Nucleus accumbens (tissue), 56 donors: Measurements from ENCODE around the gene OSM.

Source experiments
- DNase-seq, 56 donors: peaks; one replicate each; lab custom pipeline; 2025; lab: John Stamatoyannopoulos, UW

The OSM gene

DNA sequence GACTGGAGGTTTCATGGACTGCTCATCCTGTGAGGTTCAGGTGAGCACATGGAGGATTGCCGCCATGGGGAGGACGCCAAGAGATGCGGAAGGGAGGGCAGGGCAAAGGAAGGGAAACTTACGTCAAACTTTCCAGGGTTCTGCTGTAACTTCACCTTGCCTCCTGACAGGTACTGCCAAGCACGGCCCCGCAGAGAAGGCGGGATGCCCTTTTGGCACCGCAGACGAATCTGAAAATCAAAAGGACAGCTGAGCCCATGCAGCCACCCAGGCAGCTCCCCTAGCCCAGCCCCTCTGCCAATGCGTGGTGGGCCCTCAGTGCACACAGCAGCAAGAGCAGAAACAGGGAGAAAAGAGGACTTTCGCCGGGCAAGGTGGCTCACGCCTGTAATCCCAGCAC, 32.7 kb upstream of the OSM start:
- DNase-seq, result no peak

DNA sequence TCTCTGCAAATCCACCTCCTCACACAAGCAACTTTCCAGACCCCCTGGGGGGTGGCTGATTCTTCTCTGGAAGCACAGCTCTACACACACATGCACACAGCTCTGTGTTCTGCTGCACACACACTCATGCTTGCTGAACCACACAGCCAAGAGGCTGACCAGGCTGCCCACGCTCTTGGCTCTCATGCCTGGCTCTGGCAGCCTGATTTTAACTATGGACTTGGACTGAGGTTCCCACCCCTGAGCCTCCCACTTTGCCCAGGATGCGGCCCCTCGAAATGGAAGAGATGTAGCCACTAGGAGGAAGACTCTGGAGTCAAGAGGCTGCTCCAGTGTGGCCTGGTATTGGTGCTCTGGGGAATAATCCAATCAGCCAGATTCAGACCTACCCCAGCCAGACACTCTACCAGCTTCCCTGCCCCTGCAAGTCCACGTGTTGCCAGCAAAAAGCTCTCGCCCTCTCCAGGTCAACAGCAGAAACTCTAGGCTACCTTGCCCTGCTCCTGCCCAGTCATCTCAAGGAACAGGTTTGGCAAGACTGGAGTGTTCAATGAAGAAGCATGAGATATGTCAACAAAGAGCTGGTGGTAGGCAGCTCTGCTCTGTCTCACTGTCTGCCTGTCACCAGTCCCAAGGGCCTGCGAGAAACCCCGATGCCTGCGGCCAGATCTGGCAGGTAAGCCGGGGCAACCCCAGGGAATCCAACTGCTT, 31.5 kb upstream of the OSM start:
- no peak for DNase-seq

DNA sequence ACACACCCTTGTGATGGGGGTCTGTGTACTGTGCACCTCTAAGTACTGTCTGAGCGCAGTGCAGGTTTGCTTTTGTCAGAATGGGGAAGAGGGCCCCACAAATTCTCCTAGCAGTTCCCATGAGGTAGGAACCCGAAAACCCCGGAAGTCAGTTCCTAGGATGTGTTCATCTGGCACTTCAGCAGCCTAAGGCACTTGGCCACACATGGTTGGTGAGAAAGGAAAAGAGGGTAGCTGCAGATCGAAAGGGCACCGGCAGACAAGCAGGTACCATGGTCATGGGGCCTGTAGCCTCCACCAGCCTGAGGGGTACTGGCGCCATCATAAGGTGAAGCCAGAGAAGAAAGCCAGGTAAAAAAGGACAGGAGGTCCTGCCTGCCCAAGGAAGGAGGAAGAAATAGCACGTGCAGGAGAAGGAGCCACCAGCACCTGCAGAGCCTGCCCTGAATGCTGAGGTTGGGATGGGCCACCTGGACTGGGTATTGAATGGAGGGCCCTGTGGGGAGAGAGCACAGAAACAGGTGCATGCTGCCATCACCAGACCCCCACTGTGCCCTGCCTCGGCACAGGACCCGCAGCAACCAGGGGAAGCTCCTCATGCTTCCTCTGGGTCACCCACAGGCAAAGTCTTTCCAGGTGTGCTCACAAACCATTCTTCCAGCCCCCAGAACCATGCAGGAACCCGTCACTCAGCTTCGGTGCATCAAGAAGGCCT, 30.8 kb upstream of the OSM start:
- no peak for DNase-seq

DNA sequence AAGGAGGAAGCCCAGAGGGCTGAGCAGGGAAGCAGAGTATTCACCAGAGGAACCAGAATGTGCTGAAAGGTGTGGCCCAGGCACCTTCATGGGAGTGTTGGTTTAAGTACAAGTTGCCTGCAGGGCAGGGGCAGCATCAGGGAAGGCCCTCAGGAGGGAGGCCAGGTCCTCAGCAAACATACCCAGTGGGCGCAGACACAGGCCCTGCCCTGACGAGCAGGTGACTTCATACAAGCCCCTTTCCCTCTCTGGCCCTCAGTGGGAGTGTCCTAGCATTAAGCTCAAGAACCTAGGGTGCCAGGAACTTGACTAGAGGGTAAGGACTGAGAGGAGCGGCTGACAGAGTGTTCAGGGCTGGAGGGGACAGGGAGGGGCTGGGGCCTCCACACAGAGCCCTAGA, 30.2 kb upstream of the OSM start:
- no peak for DNase-seq

DNA sequence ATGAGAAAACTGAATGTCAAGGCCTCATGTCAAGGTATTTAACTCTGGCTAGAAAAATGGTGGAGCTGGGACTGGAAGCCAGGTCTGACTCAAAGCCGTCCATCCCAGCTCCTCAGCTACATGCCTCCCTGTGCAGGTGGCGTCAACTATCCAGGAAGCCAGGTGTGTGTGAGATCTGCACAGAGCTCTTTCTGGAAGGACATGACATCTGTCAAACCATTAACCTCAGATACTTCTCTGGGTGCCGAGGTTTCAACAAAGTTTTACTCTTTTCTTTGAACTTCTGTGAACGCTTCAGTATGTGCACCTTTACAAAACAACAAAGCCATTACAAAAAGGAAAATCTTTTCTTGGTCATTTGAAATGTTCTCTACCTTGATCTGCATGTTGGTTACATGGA, 29.7 kb upstream of the OSM start:
- DNase-seq, result no peak

DNA sequence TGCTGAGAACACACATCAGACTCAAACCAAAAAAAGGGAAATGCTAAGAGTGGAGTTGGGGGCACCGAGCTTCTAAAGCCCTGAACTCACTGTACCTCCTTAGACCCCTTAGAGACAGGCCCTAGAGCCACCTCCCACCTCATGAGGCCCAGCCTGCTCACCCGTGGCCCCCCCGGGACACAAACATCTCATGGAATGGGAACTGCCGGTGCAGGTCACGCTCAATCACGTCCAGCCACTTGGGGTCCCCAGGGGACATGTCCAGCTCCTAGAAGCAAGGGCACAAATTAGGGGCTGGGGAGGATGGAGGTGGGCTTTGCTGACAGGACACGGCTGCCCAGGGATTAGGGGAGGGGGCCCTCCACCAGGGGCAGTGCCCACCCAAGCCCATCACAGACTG, 28.9 kb upstream of the OSM start:
- DNase-seq, result no peak

DNA sequence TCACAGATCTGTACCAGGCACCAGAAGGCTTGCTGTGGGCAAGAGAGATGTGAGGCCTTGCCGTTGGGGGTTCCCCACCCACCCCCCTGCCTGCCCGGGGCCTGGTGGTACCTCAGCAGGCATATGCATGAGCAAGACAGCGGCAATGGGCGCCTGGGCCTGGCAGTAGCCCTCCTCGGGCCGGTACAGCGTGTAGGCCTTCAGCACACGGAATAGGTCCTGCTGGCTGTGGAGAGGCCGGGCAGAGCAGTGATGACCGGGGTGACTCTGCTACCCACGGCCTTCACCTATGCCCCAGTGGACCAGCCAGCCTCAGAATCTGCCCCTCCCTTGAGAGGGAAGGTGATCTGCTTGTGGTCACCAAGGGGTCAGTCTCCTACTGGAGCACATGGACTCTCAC, 28.2 kb upstream of the OSM start:
- DNase-seq, result no peak

DNA sequence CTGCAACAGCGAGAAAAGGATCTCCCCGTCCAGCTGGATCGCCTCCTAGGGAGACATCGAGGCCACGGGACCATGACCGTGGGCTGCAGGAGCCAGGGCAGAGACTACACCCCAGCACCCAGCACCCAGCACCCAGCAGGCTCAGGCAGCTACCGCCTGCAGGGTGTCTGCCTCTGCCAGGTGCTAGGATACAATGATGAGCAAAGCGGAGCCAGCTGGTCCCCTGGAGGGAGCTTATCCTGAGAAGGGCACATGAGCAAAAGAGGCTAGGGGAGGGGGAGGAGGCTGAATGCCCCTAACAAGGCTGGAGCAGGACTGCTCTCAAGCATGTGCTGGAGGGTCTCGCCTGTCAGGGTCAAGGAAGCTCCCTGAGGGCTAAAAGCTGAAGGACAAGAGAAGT, 27.4 kb upstream of the OSM start:
- DNase-seq, result no peak

DNA sequence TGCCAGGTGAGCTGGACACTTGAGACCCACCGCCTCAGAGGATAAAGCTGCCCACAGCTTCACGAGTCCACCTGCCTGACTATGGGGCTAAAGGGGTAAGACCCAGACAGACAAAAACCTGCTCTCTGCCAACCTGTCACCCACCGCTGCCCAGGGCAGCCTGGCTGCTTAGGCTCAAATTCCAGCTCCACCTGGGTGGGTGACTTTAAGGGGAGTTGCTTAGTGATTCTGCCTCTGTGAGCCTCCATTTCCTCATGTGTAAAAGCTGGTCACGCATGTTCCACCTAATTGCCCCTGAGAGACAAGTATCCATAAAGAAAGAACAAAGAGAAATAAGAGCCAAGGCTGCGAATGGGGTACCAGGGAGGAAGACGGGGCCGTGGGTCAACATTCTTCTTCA, 26.4 kb upstream of the OSM start:
- no peak for DNase-seq

DNA sequence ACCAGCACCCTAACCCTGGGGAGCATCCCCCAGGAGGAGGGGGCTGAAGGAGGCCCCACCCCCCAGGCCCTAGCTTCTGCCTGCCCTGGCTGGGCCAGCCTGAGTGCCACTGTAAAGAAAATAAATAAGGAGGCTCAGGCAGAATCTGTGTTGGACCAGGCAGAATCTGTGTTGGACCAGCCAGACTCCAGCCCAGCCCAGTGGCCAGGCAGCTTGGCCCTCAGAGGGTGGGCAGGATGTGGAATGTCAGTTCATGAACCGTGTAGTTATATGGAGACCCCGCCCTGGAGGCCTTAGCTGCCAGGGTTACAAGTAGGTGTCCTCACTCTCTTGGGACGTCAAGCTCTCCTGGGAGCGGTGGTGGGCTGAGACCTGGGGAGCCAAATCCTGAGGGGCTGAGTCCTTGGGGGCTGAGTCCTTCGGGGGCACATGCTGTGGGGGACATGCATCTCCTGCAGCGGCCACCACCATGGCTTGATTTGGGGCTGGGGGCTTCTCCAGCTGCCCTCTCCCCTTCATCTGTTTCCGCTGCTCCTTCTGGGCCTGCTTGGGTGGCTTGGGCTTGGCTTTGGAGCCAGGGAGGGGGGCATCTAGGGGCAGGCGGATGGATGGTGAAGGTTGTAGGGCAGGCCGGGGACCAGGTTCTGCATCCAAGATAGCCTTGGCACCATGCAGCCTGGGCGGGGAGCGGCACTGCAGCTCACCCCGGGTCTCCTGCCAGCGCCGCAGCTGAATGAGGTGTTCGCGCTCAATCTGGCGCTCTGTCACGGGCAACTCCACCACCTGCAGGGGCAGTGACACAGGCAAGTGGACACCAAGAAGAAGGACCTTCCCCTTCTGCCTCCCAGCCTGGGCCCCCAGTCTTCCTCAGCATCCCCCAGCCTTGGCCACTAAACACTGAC, 25.7 kb upstream of the OSM start:
- peak in 1 of 56 donors; percentile 14 for DNase-seq

DNA sequence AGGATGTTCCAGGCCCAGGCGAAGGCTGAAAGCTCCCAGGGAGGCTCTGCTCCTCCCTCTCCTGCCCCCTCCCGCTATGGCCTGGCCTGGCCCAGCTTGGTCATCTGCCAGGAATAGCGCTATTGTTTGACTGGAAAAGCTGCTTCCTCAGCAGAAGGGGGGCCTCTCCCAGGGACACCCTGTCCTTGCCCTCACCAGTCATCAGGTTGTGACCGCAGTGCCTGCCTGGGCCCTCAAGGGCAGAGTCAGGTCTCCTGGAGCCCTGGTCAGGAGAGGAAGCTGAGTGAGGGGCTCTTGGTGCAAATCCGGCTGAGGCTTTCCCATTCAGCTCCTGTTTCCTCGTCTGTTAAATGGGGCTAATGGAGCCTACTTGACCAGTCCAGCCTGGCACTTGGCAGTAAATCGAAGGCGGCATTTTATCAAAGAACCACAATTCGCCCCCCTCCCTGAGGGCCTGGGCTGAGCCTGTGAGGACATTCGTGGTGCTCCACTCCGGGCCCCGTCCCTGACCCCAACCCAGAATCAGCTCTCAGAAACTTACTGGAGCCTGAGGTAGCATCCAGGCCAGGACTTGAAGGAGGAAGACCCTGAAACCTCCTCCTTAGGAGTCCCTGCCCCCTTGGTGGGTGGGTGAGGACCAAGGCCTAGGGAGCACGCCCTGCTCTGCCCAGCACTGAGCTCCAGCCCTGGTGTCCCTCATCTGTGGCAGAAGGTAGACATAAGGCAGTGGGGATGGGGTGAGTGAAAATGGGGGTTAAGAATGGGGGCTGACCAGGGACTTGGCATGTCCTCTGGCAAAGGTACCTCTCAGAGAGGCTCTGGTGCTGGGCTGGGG, 24.6 kb upstream of the OSM start:
- DNase-seq, result peak in 54 of 56 donors; percentile 36 to 89 (median 71)

DNA sequence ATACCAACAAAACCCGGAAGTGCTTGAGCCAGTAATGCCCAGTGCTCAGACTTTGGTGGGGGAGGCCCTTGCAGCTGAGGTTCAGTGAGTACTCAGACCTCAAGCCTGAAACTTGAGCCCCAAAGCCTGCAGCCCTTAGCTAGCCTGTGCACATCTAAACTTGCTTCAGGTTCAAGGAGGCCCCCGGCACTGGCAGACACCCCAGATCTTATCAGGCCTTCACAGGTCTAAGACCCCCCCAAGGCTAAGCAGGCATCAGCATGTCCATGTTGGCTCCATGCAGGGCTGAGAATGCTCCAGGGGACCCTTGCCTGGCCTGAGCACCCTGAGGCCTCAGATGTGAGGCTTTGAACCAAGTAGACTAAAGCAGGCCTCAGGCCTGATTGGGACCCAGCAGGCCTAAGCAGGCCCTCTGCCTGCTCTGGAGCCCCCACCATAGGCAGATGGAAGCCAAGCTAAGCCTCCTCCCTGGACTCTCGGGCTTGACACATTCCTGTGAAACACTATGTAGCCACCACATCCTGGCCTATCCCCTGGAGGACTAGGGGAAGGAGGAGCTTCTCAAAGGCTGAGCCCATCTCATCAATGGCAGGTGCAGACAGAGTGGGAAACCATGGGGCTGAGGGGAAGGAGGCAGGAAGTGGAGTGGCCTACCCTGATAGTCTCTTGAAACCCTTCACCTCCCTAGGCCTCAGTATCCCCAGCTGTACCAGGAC, 23.8 kb upstream of the OSM start:
- peak in 2 of 56 donors; percentile 37 to 51 for DNase-seq

DNA sequence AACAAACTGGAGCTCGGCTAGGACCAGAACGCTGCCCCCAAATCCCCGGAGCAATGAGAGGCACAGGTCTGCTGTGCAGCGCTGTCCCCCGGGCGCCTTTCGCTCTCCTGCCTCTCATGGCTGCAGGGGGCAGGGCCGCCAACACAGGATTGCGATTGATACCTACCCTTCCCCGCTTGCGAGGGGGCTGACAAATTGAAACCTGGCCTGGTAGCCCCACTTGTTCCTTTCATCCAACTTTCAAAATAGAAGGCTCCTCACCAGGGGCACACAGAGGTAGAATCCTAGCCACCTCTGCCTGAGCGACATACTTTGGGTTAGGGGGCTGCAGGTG, 23.3 kb upstream of the OSM start:
- DNase-seq, result no peak

DNA sequence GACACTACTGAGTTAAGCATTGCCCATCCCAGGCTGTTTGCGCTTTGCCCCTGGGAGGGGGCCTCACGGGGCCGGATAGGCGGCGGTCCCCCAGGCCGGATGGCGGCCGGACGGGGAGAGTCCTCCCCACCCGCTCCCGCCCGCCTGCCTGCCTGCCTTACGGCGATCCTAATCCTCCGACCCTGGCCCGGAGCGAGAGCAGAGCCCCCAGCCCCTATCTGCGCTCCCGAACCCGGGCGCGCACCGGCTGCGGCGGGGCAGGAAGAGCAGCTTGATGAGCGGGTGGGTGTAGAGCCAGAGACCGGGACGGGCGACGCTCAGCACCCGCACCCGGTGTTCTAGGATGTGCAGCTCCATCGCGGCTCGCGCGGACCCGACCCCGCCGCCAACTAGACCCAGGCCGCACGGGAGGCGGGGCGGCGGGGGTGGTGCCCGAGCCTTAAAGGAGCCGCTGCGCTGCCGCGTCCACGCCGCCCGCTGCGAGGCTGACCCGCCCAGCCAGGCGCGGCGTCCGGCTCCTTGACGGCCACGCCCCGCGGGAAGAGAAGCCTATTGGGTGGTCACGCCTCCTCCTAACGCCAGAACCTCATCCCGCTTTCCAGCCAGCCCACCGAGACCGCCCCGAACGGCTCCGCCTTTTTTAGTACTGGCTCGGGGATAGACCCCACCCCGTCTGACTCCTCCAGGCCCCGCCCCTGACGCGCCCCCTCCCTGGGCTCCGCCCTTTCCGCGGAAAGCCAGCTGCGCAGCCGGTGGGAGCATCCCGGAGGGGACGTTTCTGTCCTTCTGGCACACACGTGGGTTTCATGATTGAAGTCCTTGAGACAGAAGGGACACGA, 22.7 kb upstream of the OSM start, which contains the start of gene CASTOR1:
CASTOR1 (minus strand) TSS at position 365 of the 839 bp plus-strand sequence; CDS start at position 357, 8 bp downstream.
- DNase-seq, result peak; percentile 62 to 99 (median 95)

DNA sequence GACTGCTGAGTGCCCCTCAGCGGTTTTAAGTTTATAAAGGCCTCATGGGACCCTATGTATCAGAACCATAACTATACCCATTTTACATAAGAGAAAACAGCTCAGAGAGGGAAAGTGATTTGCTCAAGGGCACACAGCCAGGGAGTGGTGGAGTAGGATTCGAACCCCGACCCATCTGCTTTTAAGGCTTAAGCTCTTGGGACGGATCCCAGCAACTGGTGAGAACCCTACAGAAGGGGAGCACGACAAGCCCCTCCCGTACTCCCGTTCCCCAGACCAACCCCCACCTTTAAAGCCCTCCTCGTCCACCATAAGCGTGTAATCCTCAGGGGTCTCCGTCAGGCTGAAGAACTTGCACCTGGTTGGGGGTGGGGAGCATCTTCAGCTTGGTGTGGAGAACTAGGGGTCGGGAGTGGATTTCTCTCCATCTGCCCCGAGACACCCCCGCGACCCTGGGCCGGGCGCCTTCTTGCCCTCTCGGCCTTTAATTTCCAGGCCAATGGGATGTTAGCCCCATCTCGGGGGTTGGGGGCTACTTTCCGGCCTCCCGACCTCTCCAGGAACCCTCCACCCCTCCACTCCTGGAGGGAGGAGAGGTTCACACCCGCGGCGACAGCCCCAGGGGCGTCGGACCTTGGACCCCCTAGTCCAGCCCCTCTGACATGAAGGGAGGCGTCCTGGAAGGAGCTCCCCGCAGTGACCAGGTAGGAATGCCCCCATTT, 21.9 kb upstream of the OSM start:
- no peak for DNase-seq

DNA sequence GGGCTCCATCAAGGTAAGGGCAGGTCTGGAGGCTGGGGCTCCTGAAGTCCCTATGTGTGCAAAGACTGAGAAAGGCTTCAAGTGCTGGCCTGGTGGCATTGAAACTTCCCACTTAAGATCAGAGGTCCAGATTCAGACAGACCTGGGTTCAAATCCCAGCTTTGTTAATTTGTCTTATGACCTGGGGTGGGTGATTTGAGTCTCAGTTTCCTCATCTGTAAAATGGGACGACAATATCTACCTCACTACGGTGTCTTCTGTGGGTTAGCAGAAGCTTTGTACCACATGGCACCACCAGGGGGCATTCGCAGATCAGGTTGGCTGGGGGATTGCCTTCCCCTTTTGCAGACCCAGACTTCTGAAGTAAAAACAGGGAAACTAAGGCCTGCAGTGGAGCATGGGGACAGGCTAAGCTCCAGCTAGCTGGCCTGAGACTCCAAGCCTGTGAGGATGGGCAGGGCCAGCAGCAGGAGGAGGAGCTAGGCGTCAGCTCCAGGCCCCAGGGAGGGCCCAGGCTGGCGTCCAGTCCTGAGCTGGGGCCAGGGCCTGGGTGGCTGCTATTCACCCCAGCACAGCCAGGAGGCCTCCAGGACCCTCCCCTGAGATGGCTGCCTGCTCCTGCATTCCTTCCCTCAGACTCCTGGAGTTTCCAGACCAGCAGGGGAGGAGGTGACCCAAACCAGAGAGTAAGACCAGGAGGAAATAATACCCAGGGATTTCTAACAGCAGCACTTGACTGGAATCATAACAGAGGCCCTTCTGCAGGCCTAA, 21.2 kb upstream of the OSM start:
- DNase-seq, result peak in 52 of 56 donors; percentile 28 to 91 (median 66)
